Fibroblast of peridontal ligament (primary cell): Measurements from ENCODE around the gene SLC12A8.

Source experiments
- DNase-seq: peaks from one replicate; pipeline ENCODE4 v3.0.0-alpha.2; 2010; ENCODE audit errors: extremely low read depth

SLC12A8 gene, protein sequence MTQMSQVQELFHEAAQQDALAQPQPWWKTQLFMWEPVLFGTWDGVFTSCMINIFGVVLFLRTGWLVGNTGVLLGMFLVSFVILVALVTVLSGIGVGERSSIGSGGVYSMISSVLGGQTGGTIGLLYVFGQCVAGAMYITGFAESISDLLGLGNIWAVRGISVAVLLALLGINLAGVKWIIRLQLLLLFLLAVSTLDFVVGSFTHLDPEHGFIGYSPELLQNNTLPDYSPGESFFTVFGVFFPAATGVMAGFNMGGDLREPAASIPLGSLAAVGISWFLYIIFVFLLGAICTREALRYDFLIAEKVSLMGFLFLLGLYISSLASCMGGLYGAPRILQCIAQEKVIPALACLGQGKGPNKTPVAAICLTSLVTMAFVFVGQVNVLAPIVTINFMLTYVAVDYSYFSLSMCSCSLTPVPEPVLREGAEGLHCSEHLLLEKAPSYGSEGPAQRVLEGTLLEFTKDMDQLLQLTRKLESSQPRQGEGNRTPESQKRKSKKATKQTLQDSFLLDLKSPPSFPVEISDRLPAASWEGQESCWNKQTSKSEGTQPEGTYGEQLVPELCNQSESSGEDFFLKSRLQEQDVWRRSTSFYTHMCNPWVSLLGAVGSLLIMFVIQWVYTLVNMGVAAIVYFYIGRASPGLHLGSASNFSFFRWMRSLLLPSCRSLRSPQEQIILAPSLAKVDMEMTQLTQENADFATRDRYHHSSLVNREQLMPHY

DNA sequence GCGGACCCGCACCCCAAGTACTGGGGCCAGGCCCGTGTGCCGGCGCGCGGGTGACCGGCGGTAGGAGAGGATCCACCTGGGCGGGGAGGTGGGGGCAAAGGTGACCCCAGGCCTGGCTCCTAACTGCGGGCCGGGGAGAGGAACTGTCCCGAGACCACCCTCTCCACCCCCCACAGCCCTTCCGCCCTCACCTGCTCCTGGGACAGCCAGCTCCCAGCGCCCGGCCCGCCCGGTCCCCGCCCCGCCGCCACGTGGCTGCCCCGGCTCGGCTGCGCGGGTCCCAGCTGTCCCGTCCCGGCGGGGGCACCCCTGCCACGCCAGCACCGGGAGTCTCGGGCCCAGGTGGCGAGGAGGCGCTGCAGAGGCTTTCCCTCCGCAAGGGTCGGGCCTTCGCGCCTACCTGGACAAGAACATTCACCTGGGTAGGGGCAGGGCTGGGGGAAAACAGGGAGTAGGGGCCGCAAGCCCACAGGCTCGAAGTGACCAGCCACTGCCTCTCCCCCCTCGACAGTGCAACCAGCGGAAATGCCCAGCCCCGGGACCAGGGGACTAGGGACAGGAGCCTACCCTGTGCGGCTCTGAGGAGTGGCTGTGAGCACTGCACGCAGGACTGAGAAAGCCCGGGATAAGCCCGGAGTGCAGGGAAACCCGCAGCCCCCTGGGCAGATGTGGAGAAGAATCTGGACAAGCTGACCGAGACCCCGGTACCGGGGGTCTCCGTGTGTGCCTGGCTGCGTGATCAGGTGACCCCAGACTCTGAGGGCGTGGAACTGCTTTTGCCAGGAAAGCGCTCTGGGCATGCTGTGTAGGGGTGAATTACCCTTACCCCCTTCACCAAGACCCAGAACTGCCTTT, at the start of gene SLC12A8:
Gene SLC12A8, minus strand, starts transcription at position 240 of the 855 bp plus-strand sequence. CDS start 1,399 bp downstream, outside the sequence.
- DNase-seq, result no peak

DNA sequence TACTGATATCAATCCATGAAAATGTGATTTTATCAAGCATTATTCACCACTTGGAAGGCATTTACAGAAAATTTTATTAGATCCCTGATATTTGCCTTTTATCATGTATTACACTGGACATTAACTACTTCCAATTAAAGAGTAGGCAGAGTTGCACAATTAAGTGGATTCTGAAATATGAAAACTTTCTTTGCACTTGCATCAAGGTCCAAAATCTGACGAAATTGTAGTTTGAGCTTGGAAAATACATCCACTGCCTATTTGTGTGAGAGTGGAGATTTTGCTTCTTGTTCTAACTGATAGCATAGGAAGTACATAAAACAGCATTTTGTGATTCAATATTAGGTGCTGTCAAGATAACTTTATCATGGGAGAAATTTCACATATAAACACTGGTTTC, 49.6 kb upstream of the SLC12A8 start:
- DNase-seq, result peak; percentile 8

DNA sequence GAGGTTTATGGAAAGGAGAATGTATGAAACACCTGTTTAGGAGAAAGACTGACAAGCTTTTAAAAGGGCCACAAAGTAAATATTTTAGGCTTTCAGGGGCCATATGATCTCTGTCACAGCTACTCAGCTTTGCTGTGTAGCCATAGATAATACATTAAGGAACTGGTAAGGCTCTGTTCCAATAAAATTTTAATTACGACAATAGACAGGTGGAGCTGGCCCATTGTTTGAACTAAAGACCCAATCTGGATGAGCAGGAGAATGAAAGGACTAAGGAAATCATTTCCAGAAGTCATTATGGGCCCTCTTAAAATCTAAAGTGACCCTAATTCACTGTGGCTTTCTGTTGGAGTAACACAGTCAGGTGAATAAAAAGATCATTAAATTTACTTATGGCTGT, 48.5 kb upstream of the SLC12A8 start:
- no peak for DNase-seq

DNA sequence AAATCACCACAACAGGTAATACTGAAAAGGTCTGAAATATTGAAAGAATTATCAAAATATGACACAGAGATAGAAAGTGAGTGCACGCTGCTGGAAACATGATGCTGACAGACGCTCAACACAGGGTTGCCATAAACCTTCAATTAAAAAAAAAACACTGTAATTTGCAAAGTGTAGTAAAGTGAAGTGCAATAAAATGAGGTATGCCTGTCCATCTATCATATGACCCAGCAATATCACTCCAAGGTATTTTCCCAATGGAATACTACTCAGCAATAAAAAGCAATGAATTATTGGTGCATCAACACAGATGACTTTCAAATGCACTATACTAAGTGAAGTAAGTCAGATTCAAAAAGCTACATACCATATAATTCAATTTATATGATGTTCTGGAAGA, 47.6 kb upstream of the SLC12A8 start:
- DNase-seq, result no peak

DNA sequence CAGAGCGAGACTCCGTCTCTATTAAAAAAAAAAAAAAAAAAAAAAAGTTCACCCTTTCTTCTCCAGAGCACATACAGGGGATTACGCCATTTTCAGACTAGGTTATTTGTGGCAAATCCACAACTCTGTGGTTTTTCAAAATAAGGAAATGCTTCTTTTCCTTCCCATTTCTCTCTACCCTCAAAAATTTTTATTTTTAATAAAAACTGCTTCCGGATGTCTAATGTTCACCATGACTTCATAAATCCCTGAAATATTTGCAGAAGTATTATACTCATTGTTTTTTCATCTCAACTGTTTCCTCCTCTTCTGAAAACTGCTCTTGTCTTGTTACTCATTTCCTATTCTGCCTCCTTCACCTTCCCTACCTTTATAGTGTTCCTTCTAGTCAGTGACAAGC, 45.0 kb upstream of the SLC12A8 start:
- DNase-seq, result no peak

DNA sequence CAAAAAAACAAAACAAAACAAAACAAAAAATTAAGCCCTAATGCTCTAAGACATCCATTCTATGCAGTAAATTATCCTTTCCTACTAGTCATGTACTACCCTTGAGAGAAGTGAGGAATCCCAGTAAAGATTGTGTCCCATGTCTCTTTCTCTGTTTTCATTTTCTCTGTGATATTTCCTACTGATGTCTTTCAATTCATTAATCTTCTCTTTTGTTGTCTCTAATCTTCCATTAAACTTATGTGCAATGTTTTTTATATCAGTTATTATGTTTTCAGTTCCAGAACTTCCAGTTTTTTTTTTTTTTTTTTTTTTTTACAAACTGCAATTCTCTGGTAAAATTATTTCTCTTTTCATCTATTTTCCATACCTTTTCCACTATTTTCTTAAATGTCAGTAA, 44.1 kb upstream of the SLC12A8 start:
- DNase-seq, result no peak

DNA sequence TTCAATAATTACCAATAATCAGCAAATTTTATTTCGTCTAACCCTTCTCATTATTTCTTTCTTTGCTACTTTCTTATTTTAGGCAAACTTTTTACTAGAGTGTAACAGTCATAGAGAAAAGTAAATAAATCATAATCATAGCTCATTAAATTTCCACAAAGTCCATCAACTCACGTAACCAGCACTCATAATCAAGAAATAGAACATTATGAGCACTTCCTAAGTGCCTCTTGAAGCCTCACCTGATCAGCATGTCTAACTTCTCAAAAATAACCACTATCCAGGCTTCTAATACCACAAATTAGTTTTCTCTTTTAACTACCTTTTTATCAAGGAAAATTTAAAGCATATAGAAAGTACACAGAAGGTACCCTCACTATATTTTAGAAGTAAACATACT, 38.4 kb upstream of the SLC12A8 start:
- DNase-seq, result no peak

DNA sequence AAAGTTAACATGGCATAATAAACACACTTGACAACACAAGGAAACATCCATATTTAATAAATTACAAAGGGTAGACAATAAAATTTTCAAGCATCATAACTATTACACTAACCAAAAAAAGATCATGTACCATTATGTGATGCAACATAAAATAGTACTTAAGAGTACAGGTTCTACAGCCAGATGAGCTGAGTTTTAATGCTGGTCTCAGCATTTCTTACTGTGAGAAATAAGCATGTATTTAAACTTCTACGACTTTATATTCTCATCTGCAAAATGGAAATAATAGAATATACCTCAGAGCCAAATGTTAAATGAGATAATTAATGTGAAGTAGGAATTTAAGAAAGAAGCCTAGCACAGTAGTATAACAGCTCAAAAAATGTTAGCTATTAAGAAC, 33.7 kb upstream of the SLC12A8 start:
- DNase-seq, result no peak

DNA sequence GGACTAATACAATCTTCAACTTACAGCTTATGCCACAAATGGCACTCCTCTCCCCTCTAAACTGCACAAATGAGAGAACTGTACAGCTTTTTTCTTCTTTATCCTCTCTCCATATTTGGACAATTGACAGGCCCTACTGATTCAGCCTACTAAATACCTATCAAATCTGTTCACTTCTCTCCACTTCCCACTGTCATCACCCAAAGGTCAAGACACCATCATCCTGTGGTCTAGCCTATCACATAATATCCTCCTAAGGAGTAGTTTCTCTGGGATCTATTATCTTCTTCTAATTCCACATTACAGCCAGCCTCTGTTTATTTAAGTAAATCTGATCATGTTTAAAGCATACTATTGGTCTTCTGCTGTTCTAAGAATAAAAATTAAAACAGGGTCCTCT, 33.0 kb upstream of the SLC12A8 start:
- peak; percentile 9 for DNase-seq

DNA sequence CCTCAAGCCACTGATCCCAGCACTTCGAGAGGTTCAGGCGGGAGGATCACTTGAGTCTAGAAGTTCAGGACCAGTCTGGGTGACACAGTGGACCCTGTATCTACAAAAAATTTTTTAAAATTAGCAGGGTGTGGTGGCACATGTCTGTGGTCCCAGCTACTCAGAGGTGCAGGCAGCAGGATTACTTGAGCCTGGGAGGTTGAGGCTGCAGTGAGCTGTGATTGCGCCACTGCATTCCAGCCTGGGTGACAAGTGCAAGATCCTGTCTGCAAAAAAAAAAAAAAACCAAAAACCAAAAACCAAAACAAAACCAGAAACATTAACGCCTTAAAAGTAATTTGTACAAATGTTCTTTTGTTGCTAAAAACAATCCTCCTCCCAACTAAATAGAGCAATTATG, 27.9 kb upstream of the SLC12A8 start:
- peak; percentile 6 for DNase-seq

DNA sequence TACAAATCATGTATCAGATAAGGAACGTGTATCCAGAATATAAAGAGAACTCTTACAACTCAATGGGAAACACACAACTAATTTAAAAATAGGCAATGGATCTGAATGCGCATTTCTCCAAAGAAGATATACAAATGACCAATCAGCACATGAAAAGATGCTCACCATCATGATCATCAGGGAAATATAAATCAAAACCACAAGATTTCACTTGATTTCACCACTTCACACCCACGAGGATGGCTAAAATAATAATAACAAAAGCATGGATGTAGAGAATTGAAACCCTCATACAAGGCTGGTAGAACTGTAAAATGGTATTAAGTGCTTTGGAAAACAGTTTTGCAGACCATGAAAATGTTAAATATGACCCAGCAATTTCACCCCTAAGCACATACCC, 26.7 kb upstream of the SLC12A8 start:
- no peak for DNase-seq

DNA sequence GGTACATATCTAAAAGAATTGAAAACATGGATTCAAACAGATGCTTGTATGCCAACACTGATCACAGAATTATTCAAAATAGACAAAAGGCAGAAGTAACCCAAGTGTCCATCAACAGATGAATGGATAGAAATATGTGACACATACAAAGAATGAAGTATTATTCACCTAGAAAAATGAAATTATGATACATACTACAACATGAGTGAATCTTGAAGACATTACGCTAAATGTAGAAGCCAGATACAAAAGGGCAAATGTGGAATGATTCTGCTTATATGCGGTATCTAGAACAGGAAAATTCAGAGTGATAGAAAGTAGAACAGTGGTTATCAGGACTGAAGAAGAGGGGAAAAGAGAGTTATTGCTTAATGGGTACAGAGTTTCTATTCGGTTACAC, 26.2 kb upstream of the SLC12A8 start:
- DNase-seq, result no peak

DNA sequence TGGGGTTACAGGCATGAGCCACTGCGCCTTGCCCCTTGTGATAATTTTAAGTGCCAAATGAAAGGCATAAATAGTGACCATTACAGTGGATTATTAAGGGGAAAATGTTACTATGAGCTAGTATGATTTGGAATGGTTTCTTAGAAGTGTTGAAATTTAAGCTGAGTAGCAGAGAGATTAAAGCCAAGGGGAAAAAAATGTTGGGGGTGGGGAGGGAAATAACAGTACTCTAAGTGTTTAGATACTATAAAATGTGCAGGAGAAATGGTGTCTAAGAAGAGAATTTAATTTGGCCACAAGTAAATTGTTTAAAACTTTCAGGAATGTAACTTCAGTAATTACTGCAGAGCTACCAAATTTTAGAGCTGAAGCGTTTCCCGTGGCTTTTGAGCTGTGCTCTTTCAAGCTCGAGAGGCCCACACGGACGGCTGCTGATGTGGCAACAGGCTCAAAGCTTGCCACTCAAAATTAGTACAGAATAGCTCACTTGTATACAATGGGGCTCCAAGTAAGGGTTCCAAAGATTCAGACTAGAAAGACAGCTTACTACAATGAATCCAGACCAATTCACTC, 23.9 kb upstream of the SLC12A8 start:
- DNase-seq, result peak; percentile 74

DNA sequence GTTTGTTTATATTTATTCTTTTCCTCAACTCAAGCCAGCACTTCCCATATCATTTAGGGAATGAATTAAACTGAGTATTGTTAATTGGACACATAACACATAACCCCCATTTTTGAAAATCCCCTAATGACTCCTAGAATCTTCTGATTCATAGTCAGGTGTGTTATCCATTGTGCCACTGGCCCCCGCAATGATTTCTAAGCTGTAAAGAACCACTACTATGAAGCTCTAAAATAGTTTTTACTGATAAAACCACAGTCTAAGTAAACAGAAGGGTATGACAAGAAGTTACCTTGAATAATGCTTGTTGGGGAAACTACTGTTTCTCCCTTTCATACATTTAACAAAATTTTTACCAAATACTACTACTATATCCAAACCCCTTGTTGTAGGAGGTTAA, 22.3 kb upstream of the SLC12A8 start:
- DNase-seq, result no peak

DNA sequence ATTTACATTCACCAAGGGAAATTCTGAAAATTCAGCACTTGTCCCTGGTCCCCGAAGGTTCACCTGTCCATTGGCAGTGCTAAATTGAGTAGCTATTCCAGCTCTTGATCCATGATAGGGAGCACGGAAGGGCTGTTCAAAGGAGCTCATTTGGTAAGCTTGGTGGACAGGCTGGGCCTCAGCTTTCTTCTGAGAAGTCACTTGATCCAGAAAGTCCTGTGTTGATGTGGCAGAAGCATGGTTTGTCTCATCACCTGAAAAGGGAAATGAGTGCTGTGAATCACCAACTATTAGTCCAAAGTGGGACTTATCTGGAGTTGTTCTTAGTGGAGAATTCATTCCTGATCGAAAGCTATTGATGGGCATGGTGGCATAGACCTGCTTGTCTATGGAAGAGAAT, 19.9 kb upstream of the SLC12A8 start:
- DNase-seq, result no peak

DNA sequence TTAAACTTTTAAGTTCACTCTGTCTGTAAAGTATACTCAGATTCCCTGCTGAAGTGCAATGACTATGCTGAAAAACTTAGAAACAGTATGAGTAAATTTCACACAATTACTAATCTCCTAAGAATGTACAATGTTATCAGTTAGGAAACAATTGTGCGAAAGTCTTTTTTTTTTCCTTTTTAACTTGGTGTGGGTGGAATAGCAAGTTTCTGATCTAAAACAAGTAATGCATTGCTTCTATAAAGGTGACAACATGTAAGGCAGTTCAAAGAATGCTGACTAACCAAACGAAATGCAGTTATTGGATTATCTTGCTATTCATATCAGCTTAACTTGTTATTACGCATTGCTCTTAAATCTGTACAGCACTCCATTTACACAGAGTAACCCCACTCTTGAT, 19.3 kb upstream of the SLC12A8 start:
- DNase-seq, result peak; percentile 85

DNA sequence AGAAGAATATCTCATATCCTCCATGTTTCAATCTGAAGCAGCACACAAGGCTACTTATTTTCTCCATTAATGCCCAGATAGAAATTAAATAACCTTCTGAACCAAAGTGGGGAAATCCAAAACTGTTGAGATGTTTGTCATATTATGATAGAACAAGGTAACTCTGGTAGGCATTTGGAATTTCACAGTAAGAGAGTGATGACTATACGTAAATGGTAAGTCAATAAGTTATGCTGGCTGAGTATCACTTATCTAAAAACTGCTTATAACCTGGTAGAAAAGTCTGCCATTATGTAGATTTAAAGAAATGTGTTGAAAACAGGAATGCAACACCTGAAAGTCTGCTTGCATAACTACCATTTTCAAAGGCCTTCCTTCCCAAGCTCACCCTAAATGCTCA, 17.2 kb upstream of the SLC12A8 start:
- no peak for DNase-seq

DNA sequence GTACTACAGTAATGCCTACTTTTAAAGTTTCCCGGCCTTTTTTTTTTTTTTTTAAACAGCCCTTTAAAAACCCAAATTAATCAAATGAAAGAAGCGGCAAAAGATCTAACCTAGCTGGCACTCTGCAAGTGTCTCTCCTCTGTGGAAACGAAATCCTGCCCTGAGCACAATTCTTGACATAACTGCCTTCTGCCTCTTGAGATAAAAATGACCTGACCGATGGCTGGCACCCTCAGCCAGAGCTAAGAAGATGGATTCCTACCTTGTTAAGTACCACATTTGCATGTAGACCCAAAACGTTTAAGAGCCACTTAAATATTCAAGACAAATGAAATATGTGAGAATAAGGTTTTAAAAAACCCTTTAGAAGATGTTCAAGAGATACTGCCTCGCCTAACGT, 16.6 kb upstream of the SLC12A8 start:
- no peak for DNase-seq

DNA sequence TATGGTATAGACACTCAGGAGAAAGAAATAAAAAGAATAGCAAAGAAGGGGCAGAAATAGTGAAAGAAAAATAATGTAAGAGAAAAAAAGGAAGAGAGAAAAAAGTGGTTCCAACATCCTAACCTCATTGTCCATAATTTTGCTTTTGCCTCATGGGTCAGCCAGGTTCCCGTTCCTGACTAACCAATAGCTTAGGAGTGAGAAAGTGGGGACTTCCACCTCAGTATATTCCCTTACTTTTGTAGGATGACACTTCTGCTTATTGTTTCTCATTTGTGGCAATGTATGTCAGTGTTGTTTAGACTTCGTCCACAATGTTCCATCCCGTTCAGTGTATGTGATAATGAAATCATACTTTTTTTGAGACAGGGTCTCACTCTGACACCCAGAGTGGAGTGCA, 9.3 kb upstream of the SLC12A8 start:
- DNase-seq, result no peak

DNA sequence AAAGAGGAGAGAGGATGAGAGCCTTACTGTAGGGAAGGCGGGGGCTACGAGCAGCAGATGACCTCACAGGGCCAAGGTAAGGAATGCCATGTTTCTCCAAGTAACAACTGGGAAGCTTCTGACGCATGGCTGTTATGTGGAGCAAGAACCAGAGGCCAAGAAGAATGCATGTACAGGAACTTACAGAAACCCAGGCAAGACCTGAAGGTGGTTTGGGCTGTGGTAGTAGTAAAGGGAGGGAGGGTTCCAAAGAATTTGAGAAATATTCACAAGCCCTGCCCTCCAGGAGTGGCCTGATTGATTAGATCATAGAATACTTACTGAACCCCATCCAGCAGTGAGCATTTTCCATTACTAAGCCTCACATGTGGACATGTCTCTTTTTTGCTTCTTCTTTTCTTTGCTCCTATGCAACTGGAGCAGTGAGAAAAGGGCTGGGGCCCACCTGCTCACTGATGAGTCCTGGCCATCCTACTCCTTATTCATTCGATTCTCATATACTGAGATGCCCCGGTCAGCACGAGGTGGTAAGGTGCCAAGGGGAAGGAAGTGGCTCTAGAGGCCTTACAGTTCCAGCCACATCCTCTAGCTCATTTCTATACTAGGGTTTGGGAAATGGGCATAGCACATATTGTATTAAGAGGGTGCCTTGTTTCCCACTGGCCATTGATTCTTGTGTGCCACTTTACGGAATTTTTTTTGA, 8.3 kb upstream of the SLC12A8 start:
- DNase-seq, result peak; percentile 45

DNA sequence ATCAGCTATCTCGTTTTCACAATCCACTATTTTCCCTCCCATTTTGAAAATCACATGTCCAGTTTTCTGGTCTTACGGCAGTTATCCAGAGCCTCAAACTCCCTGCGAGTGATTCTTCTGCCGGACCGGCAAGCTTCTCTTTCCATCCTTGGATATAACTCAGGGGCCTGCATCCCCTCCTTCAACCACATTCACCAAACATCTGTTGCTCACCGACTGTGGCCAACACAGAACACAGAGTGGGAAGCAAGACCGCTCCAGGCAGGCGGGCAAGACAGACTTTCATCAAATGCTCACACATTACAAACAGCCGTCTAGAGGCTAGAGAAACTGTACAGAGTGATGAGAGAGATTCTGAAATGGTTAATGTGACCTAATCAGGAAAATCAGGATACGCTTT, 7.6 kb upstream of the SLC12A8 start:
- no peak for DNase-seq
